HEK293T (cell line): ENCODE results near the gene CSNK1D.
A peak's percentile ranks its signal among the peaks of the same experiment; 100 is the strongest.

Source experiments
- CTCF ChIA-PET: fragments of 350-600 bp; formaldehyde crosslinking; extraction: SDS; loops from one replicate; lab custom pipeline; 2021; ENCODE audit warnings: antibody characterized with exemption, inconsistent platforms; lab: Yijun Ruan, JAX
- POLR2A ChIA-PET: fragments of 350-600 bp; formaldehyde crosslinking; extraction: SDS; loops from one replicate; lab custom pipeline; 2020; ENCODE audit warnings: antibody characterized with exemption, inconsistent platforms; lab: Yijun Ruan, JAX
- DNase-seq: peaks from one replicate; pipeline ENCODE4 v3.0.0; 2012; ENCODE audit warnings: mixed read lengths; ENCODE audit errors: extremely low spot score
- ARNT ChIP-seq: fragments of 450-650 bp; IDR thresholded peaks from 2 replicates; pipeline ENCODE4 v1.6.1; 2017; ENCODE audit warnings: mild to moderate bottlenecking
- BHLHE40 ChIP-seq: fragments of 450-650 bp; IDR thresholded peaks from 2 replicates; pipeline ENCODE4 v1.6.1; 2016; ENCODE audit warnings: mild to moderate bottlenecking, moderate library complexity, borderline replicate concordance
- CTBP1 ChIP-seq: fragments of 450-650 bp; IDR thresholded peaks from 2 replicates; pipeline ENCODE4 v1.6.1; 2016; ENCODE audit warnings: borderline replicate concordance
- ELF4 ChIP-seq: fragments of 450-650 bp; IDR thresholded peaks from 2 replicates; pipeline ENCODE4 v1.6.1; 2017; ENCODE audit warnings: antibody characterized with exemption
- FOXA1 ChIP-seq: fragments of 450-650 bp; IDR thresholded peaks from 2 replicates; pipeline ENCODE4 v1.6.1; 2016; ENCODE audit warnings: mild to moderate bottlenecking
- FOXK2 ChIP-seq: fragments of 450-650 bp; IDR thresholded peaks from 2 replicates; pipeline ENCODE4 v1.6.1; 2016; ENCODE audit warnings: mild to moderate bottlenecking
- FOXM1 ChIP-seq: fragments of 450-650 bp; IDR thresholded peaks from 2 replicates; pipeline ENCODE4 v1.6.1; 2017; ENCODE audit warnings: mild to moderate bottlenecking, borderline replicate concordance
- HDGF ChIP-seq: fragments of 450-650 bp; IDR thresholded peaks from 2 replicates; pipeline ENCODE4 v1.6.1; 2017; ENCODE audit warnings: antibody characterized with exemption, borderline replicate concordance
- L3MBTL2 ChIP-seq: fragments of 450-650 bp; conservative IDR thresholded peaks from 2 replicates; pipeline ENCODE4 v1.6.1; 2016; ENCODE audit warnings: mild to moderate bottlenecking
- LEF1 ChIP-seq: fragments of 450-650 bp; IDR thresholded peaks from 2 replicates; pipeline ENCODE4 v1.6.1; 2017; ENCODE audit warnings: mild to moderate bottlenecking, borderline replicate concordance
- NFRKB ChIP-seq: fragments of 450-650 bp; IDR thresholded peaks from 2 replicates; pipeline ENCODE4 v1.6.1; 2016; ENCODE audit warnings: mild to moderate bottlenecking, moderate library complexity
- PKNOX1 ChIP-seq: fragments of 450-650 bp; IDR thresholded peaks from 2 replicates; pipeline ENCODE4 v1.6.1; 2016
- SP1 ChIP-seq: fragments of 450-650 bp; IDR thresholded peaks from 2 replicates; pipeline ENCODE4 v1.6.1; 2017
- SUZ12 ChIP-seq: fragments of 450-650 bp; IDR thresholded peaks from 2 replicates; pipeline ENCODE4 v1.6.1; 2016; ENCODE audit warnings: mild to moderate bottlenecking
- TARDBP ChIP-seq: fragments of 450-650 bp; IDR thresholded peaks from 2 replicates; pipeline ENCODE4 v1.6.1; 2016
- ZNF384 ChIP-seq: fragments of 450-650 bp; IDR thresholded peaks from 2 replicates; pipeline ENCODE4 v1.6.1; 2016

The CSNK1D gene

GRCh38 chr17:82247182-82247823 lies 26.2 kb downstream of the CSNK1D start:
- ChIA-PET CTCF (interaction anchor here (0.7 kb wide), 1 partner anchor 89 kb away, joined by 4 read pairs; no protein-coding TSS in a partner anchor), POLR2A (no interaction called here)
- TF ChIP-seq SUZ12: no peak
- TF ChIP-seq ARNT: no peak
- TF ChIP-seq PKNOX1: no peak
- TF ChIP-seq NFRKB: no peak
- TF ChIP-seq FOXK2: no peak
- no peak for TF ChIP-seq FOXM1
- TF ChIP-seq L3MBTL2: no peak
- TF ChIP-seq LEF1: no peak
- TF ChIP-seq FOXA1: no peak
- TF ChIP-seq TARDBP: no peak
- TF ChIP-seq SP1: no peak
- TF ChIP-seq HDGF: no peak
- no peak for DNase-seq

GRCh38 chr17:82246365-82247181 lies 26.9 kb downstream of the CSNK1D start:
- no peak for DNase-seq
- TF ChIP-seq HDGF (no peak), SP1 (no peak), NFRKB (no peak)
- ChIA-PET POLR2A (no interaction called here), CTCF (interaction anchor here (0.7 kb wide), 1 partner anchor 89 kb away, joined by 4 read pairs; no protein-coding TSS in a partner anchor)

- ChIA-PET POLR2A (no interaction called here), CTCF (no interaction called here)
- TF ChIP-seq CTBP1 (no peak), HDGF (no peak), L3MBTL2 (no peak), ZNF384 (no peak), FOXK2 (no peak), TARDBP (no peak), FOXA1 (no peak), ARNT (no peak), BHLHE40 (no peak), PKNOX1 (no peak), LEF1 (no peak), ELF4 (no peak), SUZ12 (no peak), FOXM1 (no peak), NFRKB (no peak), SP1 (no peak)
These were observed 27.5 kb downstream of the CSNK1D start for GRCh38 chr17:82246040-82246364.

GRCh38 chr17:82245134-82246039 lies 28.1 kb downstream of the CSNK1D start:
- no peak for TF ChIP-seq HDGF
- no peak for TF ChIP-seq FOXK2
- TF ChIP-seq PKNOX1: no peak
- TF ChIP-seq ARNT: no peak
- no peak for TF ChIP-seq SP1
- TF ChIP-seq BHLHE40: no peak
- TF ChIP-seq FOXM1: no peak
- TF ChIP-seq ZNF384: no peak
- no peak for TF ChIP-seq SUZ12
- TF ChIP-seq CTBP1: no peak
- no peak for TF ChIP-seq ELF4
- no peak for TF ChIP-seq NFRKB
- no peak for TF ChIP-seq TARDBP
- TF ChIP-seq FOXA1: no peak
- TF ChIP-seq LEF1: no peak
- ChIA-PET CTCF (no interaction called here), POLR2A (no interaction called here)
- no peak for DNase-seq

More at GRCh38 chr17:82246040-82246364, 27.5 kb downstream of the CSNK1D start:
- no peak for DNase-seq

- ChIA-PET POLR2A (no interaction called here), CTCF (interaction anchor here (0.5 to 0.7 kb wide), 3 partner anchors 9 to 115 kb away, joined by 3 to 7 read pairs (median 3); partner anchors contain the start of gene TEX19)
- DNase-seq: peak; percentile 42
- TF ChIP-seq HDGF (no peak), FOXA1 (no peak), ZNF384 (no peak), FOXK2 (no peak), PKNOX1 (no peak), BHLHE40 (no peak), ARNT (no peak)
These were observed 28.9 kb downstream of the CSNK1D start for GRCh38 chr17:82244413-82245133.
